GM21825 (cell line): ENCODE results near the gene COL4A2.
"Not testable (repeated sequence)": the region's sequence is repeated elsewhere in the genome, so short reads cannot be mapped to it uniquely, and the experiment has no call there.

Source experiments
- ATAC-seq: cut with Tn5 transposase; IDR thresholded peaks from one replicate; pipeline ENCODE4 v1.9.1; 2021; ENCODE audit warnings: mild to moderate bottlenecking, moderate library complexity; ENCODE audit not compliant: unreplicated experiment

Gene COL4A2

DNA sequence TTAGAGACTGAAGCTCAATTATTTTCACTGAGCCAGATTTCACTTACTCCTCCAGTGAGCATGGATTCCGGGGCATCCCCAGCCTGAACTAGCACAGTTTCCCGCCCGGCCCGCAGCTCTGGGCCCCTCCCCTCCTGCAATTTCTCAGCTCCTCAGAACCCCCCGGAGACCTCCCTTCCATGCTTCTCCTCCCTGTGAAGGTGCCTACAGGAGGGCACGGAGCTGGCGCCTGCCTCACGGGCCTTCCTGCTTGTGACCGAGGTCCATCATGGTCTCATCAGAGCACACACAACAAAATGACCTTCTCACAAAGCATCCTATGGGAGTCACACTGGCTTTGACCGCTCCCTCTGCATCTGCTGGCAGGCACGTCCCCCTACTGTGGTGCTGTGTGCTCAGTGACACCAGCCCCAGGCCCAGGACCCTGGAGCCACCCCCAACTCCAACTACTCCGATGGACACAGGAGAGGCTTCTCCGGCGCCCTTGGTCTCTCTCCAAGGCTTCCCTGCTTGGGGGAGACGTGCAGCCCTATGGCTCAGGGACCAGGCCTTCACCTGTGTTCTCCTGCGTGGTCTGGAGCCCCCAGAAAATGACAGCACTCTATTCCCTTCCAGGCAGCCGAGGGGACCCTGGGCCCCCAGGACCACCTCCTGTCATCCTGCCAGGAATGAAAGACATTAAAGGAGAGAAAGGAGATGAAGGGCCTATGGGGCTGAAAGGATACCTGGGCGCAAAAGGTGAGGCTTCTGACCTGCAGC is 177.4 kb downstream of the COL4A2 start:
- ATAC-seq: no peak

DNA sequence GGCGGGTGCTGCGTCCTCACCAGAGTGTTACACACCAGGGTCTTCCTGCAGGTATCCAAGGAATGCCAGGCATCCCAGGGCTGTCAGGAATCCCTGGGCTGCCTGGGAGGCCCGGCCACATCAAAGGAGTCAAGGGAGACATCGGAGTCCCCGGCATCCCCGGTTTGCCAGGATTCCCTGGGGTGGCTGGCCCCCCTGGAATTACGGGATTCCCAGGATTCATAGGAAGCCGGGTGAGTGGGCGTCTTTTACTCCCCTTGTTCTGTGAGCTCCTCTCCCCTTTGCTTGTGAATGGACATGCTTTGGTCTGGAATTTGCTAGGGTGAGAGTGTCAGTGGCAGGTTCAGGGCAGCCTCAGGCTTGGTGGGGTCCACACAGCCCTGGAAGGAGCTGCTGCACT is 178.5 kb downstream of the COL4A2 start:
- no peak for ATAC-seq

DNA sequence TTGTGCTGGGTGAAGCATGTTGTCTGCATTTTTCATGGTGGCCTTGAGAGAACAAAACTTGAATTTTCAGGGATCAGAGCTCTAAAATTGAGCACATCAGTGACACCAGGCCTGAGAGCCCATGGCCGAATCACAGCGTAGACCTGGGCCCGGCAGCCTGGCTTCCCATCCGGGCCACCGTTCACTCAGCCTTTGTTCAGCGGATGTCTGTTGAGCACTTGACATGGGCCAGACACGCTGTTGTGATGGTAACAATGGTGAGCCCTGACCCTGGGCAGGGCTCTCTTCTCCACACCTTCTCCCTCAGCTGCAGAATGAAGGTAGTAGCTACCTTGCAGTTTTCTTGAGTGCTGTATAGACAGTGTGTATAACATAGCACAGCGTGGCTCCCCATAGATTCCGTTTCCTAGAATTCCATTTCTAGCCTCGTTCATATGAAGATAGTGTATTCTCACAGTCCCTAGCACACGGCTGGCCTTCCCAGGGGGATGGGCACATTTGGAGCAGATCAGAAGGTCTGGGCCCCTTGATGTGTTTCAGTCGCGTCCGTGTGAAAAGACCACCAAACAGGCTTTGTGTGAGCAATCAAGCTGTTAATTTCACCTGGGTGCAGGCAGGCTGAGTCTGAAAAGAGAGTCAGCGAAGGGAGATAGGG is 179.1 kb downstream of the COL4A2 start:
- no peak for ATAC-seq

DNA sequence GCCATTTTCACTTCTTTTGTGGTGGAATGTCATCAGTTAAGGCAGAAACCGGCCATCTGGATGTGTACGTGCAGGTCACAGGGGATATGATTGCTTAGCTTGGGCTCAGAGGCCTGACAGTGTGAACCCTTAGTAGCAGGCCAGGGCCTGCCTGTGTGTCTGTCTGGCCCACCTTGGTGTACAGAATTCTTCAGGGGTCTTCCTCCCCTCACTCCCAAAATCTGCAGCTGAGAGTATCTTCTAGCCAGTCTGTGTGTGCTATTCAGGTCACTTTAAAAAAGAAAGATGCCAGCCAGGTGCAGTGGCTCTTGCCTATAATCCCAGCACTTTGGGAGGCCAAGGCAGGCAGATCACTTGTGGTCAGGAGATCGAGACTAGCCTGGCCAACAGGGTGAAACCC is 179.8 kb downstream of the COL4A2 start:
- not testable (repeated sequence) for ATAC-seq

DNA sequence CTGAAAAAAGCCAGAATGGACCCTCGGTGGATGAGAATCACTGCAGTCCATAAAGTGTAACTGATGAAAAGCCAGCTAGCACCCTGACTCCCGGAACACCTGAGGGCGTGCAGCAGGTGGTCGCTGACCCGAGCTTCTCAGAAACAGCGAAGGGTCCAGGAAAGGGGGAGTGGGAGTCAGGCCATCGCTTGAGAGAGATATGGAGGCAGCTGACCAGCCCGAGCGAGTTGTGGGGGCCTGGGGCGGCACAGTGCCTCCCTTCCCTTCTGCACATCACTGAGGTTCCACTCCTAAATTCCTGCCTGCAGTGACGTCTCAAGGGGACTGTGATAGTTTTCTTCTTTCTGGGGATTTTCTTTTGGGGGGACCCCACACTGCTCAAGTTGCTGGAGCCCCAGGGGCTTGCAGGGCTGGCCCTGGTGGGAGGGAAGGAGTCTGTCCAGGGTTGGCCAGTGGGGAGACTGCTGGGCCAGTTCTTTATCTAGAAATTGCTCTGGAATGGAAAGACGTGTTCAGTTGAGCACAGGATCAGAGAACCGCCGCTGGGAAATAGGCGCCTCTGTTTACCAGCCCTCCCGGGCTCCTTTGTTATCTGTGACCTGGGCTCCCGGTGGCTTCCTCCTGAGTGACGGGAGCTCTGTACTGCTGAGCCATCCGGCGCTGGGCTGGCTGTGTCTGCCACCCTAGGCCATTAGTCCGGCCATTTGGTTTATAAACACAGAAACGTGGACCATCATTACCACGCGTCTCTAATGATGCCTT is 183.1 kb downstream of the COL4A2 start:
- no peak for ATAC-seq

DNA sequence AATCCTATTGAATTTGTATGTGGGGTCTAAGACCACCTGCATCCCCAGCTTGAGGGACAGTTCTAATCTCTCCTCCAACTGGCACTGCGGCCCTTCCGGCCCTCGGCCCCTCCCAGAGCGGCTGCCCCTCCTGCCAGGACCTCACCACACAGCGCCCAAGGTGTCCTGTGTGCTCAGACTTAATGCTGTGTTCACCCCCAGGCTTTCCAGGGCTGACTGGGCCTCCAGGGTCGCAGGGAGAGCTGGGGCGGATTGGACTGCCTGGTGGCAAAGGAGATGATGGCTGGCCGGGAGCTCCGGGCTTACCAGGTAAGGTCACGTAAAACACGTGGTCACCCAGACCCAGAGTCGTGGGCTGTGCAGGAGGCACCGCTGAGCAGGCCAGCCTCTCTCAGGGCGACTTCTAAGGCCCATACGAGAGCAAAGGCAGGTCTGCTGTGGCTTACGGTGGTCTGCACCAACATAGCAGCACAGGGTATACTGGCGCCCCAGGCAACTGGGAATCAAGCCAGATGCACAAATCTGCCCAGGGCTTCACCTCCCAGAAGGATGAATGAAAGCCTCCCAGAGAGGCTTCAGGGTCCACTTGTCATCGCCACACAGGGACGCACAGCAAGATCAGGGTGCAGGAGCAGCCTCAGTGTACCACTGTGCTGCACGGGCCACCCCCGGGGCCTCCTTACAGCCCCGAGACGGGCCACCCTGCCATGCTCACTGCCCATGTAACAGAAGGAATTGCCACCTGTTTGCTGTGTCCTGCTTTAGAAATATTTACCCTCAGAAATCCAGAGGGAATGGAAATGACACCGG is 185.0 kb downstream of the COL4A2 start:
- no peak for ATAC-seq

DNA sequence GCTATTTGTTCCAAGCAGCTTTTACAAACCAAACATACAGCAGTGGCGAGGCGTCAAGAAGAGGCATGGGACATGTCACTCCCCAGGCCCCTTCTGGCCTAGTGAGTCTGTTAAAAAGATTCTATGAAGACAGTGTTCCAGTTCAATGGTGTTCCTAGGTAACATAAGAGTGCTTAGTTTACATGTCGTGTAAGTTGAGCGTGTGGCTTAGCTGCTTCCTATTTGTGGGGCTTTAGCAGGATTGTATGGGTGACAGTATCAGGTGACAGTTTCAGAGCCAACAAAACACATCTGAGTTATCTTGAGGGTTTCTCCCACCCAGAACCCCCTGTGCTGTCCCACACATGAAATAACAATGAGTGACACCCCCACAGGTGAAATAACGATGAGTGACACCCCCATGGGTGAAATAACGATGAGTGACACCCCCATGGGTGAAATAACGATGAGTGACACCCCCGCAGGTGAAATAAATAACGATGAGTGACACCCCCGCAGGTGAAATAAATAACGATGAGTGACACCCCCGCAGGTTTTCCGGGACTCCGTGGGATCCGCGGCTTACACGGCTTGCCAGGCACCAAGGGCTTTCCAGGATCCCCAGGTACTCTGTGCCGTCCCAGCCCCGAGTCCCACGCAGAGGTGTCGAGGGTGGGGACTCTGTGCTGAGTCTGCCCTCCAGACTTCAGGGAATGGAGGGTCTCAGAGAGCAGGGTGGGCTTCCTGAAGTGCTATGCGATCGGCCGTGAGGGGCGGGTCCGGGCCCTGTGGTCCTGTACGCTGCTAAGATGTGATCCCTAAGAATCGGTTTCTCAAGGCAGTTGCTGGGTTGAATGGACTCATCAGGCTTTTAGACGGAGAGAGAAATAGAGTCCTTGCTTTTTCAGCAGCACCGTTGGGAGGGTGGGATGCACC is 185.9 kb downstream of the COL4A2 start:
- ATAC-seq: no peak

DNA sequence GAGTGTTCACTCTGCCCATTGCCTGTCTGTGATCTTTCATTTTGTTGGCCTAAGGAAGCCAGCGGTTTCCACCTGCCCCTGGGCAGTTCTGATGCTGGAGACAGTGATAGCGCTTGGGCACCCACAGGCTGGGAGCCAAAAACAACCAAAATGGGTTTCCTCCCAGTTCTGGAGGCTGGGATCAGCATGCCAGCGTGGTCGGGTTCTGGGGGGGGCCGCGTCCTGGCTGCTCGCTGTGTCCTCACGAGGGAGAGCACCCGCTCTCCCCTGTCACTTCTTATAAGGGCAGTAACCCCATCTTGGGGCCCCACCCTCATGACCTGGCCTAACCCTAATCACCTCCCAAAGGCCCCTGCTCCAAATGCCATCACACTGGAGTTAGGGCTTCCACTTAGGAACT is 186.5 kb downstream of the COL4A2 start:
- ATAC-seq: no peak

DNA sequence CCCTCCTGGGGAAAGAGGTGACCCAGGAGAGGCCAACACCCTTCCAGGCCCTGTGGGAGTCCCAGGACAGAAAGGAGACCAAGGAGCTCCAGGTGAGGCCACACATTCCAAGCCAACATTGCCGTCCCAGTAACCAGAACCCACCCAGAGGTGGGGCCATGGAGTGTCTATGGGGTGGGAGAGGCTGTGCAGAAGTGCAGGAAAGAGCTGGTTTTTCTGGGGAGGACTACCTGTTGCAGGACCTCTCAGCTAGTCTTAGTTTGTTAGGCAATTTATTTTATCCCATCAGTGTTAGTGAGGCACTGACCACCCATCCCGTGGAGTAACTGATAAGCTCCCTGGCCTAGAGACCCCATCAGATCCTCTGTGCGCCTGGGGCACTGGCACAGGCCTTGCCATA is 188.3 kb downstream of the COL4A2 start:
- no peak for ATAC-seq

DNA sequence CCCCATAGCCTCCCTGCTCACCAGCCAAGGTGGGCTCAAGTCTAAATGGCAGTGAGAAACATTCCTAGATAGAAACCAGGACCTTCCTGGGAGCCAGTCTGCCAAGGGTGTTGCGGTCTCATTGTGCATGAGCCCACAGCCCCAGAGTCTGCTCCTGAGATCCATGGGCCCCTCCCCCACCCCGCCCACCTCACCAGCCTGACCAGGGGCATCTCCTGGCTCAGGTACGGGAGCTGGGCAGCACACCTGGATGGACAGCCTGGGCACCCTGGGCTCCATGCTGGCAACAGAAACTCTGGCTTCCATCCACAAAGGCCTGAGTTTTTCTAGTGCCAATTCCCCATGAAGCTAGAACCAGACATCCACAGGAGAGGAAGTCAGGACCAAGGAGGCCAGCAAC is 188.8 kb downstream of the COL4A2 start:
- no peak for ATAC-seq

DNA sequence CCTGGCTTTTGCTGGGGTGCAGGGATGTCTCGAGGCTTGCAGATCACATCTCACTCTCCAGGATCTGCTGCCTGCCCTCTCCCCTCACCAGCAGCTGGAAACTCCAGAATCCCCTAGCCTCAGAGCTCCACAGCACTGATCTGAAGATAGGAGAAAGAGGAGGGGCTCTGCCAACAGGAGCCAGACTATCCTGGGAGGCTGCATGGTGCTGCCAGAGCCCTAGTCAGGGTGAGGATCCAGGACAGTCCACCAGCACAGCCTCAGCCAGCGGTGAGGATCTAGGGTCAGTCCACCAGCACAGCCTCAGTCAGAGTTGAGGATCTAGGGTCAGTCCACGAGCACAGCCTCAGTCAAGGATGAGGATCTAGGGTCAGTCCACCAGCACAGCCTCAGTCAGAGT is 189.2 kb downstream of the COL4A2 start:
- no peak for ATAC-seq

DNA sequence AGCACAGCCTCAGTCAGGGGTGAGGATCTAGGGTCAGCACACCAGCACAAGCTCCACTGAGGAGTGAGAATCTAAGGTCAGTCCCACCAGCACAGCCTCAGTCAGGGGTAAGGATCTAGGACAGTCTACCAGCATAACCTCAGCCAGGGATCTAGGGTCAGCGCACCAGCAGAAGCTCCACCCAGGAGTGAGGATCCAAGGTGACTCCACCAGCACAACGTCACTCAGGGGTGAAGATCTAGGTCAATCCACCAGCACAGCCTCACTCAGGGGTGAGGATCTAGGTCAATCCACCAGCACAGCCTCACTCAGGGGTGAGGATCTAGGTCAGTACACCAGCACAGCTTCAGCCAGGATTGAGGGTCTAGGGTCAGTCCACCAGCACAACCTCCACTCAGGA is 189.9 kb downstream of the COL4A2 start:
- ATAC-seq: no peak

DNA sequence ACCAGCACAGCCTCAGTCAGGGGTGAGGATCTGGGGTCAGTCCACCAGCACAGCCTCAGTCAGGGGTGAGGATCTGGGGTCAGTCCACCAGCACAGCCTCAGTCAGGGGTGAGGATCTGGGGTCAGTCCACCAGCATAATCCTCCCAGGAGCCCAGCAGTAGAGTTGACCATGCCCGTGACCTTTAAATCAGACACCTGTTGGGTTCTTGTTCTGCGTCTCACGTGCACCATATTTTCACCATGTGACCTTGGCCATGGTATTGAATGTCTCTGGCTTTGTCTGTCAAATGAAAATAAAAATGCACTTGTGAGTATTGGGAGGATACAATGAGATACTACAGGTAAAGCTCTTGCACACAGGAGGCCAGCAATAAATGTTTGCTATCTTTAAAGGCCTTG is 190.8 kb downstream of the COL4A2 start:
- ATAC-seq: not testable (repeated sequence)

DNA sequence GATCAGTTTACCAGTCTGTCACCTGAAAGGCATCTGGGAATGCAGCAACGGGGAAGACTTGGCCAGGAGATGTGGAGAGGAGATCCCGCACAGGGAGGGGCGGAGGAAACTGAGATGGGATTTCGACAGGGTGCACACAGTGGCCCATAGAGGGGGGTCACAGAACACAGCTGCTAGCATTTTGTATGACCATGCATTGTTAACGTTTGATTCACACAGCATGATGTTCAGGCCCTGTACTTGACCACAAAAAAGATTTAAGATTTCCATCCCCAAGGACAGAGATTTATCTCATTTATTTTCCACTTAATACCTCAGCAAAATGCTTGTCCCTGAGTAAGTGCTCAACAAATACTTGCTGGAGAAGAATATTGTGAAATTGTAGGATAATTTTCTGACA is 191.2 kb downstream of the COL4A2 start:
- no peak for ATAC-seq

DNA sequence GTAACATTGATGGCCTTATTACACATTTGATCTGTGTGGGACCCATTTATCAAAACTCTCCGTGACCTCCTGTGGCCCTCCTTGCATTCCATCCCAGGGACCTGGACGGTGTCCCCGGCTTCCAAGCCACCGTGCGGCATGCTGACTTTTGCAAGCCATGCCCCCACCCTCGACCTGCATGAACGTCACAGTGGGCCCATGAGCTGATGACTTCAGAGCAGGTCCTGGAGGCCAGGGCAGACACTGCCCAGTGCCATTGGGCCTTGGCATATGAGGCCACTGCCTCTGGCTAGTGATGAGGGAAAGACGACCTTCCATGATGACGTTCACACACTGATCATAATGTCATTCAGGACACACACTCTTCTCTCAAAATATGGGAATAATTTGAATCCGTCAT is 191.7 kb downstream of the COL4A2 start:
- no peak for ATAC-seq

DNA sequence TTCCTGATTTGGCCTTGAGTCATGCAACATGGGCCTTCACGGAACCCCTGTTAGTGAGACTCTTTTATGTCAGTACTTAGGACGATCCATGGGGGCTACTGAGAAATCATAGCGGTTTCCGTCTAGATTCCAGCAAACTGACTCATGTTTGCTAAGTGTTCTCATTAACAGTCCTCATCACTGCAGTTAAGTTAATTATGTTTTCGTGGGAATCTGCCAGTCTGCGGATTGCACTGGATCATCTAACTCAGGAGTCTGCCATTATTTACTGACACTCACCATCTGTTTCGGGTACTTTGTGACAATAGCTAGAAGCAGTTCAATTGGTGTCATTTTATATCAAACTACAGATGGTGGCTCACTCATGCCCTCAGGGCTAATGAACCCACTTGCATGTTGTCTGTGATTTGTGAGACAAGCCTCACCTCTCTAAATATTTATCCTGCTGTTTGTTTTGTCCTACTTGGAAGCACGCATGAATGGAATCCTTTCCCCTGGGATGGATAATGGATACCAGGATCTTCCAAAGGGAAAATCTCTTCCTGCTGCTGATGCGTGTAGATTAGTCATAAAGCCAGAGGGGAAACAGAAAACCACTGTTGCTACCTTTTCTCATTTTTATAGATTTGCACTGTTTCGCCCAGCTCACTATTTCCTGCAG is 192.7 kb downstream of the COL4A2 start:
- no peak for ATAC-seq

DNA sequence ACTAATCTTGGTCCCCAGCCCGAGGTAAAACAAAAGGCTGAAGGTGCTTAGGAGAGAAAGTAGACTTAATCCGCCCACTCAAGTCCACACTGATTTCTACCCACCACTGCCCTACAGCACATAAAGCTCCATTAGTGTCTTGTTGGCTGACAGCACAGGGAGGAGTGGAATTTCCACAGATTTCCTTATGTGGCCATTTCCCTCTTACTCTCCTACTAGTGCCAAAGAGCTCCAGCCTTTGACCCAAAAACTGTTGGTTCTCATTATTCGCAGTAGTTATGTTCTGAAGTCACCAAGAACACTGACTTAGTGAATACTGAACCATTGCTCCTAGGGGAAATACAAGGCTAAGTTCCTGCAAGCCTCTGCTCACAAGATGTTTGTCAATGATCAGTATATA is 193.3 kb downstream of the COL4A2 start:
- ATAC-seq: no peak

DNA sequence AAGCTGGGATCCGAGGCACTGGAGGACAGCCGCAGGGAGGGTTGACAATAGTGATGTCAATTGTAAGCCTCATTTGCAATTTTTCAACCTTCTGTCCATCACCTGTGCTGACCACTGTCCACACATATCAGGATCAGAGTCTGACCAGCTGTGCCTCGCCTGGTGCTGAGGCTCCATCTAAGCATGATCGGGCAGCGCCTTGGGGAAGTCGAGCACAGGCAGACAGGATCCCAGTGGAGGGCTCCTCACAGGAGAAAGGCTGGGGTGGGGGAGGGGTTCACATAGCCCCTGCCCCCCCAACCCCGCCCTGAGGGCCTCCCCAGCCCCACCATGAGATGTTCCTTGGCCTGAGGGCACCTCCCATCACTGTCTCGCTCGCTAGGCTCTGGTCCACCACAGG is 194.1 kb downstream of the COL4A2 start:
- ATAC-seq: no peak

DNA sequence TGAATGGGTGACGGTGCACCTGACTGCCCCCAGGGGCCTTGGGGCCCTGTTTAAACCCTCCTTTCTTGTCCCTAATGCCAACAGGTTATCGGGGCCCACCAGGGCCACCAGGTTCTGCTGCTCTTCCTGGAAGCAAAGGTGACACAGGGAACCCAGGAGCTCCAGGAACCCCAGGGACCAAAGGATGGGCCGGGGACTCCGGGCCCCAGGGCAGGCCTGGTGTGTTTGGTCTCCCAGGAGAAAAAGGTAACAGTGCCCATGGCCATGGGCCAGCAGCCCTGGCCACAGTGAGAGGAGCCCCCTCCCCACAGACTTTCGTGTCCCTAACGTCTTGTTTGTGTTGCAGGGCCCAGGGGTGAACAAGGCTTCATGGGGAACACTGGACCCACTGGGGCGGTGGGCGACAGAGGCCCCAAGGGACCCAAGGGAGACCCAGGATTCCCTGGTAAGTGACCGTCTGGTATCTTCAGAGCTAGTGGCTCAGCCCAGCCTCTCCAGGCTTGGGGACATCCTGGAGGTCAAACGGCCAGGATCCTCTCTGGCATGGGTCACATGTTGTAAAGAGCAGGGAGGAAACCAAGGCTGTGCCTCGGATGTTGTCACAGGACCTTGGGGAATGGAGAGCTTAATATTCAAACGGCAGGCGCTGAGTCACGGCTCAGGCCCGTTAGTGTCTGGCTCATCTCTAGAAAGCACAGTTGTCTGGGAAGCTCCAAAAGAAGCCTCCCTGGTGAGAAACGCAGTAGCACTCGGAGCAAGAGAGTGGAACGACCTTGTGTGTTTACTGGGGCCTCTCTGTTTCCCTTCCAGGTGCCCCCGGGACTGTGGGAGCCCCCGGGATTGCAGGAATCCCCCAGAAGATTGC is 196.2 kb downstream of the COL4A2 start:
- no peak for ATAC-seq
